Measurements from ENCODE around the gene AFG1L. TPM values are rescaled to one million over a fixed set of nuclear protein-coding genes. Genes with fewer than 3 reads are reported as not detected.
A peak's percentile ranks its signal among the peaks of the same experiment; 100 is the strongest.
"Not testable (repeated sequence)": the region's sequence is repeated elsewhere in the genome, so short reads cannot be mapped to it uniquely, and the experiment has no call there.

Gene AFG1L
- total and polyA plus RNA-seq, 7 experiments from 2014 or later: 3.5 to 9.2 (median 6.5) TPM

DNA sequence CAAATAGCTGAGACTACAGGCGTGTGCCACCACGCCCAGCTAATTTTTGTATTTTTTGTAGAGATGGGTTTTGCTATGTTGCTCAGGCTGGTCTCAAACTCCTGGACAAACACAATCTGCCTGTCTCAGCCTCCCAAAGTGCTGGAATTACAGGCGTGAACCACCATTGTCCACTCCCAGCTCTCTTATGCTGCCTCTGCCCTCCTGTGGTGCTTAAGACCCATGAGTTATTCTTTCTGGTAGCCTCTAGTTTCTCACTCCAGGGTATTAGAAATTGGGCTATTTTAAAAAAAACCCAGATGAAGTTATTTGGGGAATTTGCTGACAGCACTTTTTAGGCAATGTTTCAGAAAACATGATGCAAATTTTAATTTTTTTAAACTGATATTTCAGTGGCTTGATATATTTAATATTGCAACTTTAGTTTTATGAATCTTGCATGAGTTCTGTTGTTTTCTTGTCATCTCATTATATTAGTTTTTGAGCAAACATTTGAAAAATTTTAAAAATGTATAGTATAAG lies 151.8 kb downstream of the AFG1L start:
- ChIA-PET CTCF (no interaction called here), POLR2A (no interaction called here)
- intact Hi-C loops (cut with micrococcal nuclease): no loop called here
- Histone ChIP-seq H3K9me3 (ENCODE audit: control insufficient read depth in 2 of 3, low read length in 3 of 3) (no peaks in the 10 kb centered on the region), H3K27me3 (ENCODE audit: control insufficient read depth in 2 of 2, insufficient read depth in 2 of 2, low read length in 2 of 2) (no peaks in the 10 kb centered on the region), H3K4me1 (ENCODE audit: control insufficient read depth in 2 of 2, insufficient read depth in 2 of 2, low read length in 2 of 2) (peaks cover 0 to 19% of the 10 kb centered on the region in 2 donors), H3K36me3 (ENCODE audit: control insufficient read depth in 2 of 3, insufficient read depth in 3 of 3, low read length in 3 of 3) (no peaks in the 10 kb centered on the region), H3K27ac (ENCODE audit: low read depth, low read length) (no peak overlapping the region), H3K4me3 (ENCODE audit: low read length) (no peak overlapping the region)
- Mint-ChIP-seq H3K4me3 (no peak overlapping the region), H3K27me3 (peaks cover 0 to 42% (median 0%) of the 10 kb centered on the region in 5 donors), H3K36me3 (peaks cover 0 to 11% (median 0%) of the 10 kb centered on the region in 5 donors), H3K27ac (no peak overlapping the region), H3K9me3 (peaks cover 0 to 2% (median 0%) of the 10 kb centered on the region in 11 donors), H3K4me1 (peaks cover 9 to 32% (median 24%) of the 10 kb centered on the region in 7 donors)
- DNase-seq (no peak), ATAC-seq (no peak)

DNA sequence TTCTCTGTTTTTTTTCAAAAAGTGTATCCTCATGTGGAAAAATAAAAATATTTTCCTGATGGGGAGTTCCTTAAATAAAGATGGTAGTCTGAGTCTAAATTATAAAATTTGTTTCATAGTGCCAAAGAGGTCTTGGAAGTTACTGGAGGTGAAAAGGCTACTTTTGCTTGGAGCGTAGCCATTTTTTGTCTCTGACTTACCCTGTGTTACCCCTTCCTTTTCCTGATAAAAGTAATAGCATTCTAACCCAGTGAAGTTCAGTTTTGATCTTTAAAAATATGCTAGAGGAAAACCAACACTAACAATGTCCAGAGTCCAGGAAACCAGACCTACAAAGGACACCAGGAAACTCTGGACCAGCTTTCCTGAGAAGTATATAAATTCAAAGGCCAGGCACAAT lies 153.6 kb downstream of the AFG1L start:
- Mint-ChIP-seq H3K36me3 (peaks cover 0 to 9% (median 0%) of the 10 kb centered on the region in 5 donors), H3K27ac (no peak overlapping the region), H3K4me1 (peaks cover 9 to 34% (median 23%) of the 10 kb centered on the region in 7 donors), H3K9me3 (peaks cover 0 to 2% (median 0%) of the 10 kb centered on the region in 11 donors), H3K27me3 (peaks cover 0 to 35% (median 0%) of the 10 kb centered on the region in 5 donors), H3K4me3 (no peak overlapping the region)
- ChIA-PET CTCF (no interaction called here), POLR2A (no interaction called here)
- ATAC-seq (no peak), DNase-seq (no peak)
- H3K4me3 ChIP-seq (ENCODE audit: low read length): no peak overlapping the region
- no peak overlapping the region for H3K27ac ChIP-seq (ENCODE audit: low read depth, low read length)
- intact Hi-C loops (cut with micrococcal nuclease): no loop called here
- H3K9me3 ChIP-seq (ENCODE audit: control insufficient read depth in 2 of 3, low read length in 3 of 3): no peaks in the 10 kb centered on the region
- no peaks in the 10 kb centered on the region for H3K27me3 ChIP-seq (ENCODE audit: control insufficient read depth in 2 of 2, insufficient read depth in 2 of 2, low read length in 2 of 2)
- peaks cover 0 to 19% of the 10 kb centered on the region in 2 donors for H3K4me1 ChIP-seq (ENCODE audit: control insufficient read depth in 2 of 2, insufficient read depth in 2 of 2, low read length in 2 of 2)
- no peaks in the 10 kb centered on the region for H3K36me3 ChIP-seq (ENCODE audit: control insufficient read depth in 2 of 3, insufficient read depth in 3 of 3, low read length in 3 of 3)

DNA sequence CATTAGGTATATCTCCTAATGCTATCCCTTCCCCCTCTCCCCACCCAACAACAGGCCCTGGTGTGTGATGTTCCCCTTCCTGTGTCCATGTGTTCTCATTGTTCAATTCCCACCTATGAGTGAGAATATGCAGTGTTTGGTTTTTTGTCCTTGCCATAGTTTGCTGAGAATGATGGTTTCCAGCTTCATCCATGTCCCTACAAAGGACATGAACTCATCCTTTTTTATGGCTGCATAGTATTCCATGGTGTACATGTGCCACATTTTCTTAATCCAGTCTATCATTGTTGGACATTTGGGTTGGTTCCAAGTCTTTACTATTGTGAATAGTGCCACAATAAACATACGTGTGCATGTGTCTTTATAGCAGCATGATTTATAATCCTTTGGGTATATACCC lies 154.9 kb downstream of the AFG1L start:
- H3K4me3 Mint-ChIP-seq; H3K27me3 ChIP-seq (ENCODE audit: control insufficient read depth in 2 of 2, insufficient read depth in 2 of 2, low read length in 2 of 2); DNase-seq; H3K27ac Mint-ChIP-seq; ATAC-seq; H3K36me3 ChIP-seq (ENCODE audit: control insufficient read depth in 2 of 3, insufficient read depth in 3 of 3, low read length in 3 of 3); CTCF ChIA-PET; H3K4me3 ChIP-seq (ENCODE audit: low read length); intact Hi-C loops (cut with micrococcal nuclease); POLR2A ChIA-PET; H3K9me3 ChIP-seq (ENCODE audit: control insufficient read depth in 2 of 3, low read length in 3 of 3); H3K9me3 Mint-ChIP-seq; H3K27ac ChIP-seq (ENCODE audit: low read depth, low read length): not testable (repeated sequence)
- peaks cover 0 to 16% of the 10 kb centered on the region in 2 donors for H3K4me1 ChIP-seq (ENCODE audit: control insufficient read depth in 2 of 2, insufficient read depth in 2 of 2, low read length in 2 of 2)
- Mint-ChIP-seq H3K4me1 (peaks cover 9 to 31% (median 16%) of the 10 kb centered on the region in 7 donors), H3K27me3 (peaks cover 0 to 39% (median 0%) of the 10 kb centered on the region in 5 donors), H3K36me3 (peaks cover 0 to 12% (median 0%) of the 10 kb centered on the region in 5 donors)

DNA sequence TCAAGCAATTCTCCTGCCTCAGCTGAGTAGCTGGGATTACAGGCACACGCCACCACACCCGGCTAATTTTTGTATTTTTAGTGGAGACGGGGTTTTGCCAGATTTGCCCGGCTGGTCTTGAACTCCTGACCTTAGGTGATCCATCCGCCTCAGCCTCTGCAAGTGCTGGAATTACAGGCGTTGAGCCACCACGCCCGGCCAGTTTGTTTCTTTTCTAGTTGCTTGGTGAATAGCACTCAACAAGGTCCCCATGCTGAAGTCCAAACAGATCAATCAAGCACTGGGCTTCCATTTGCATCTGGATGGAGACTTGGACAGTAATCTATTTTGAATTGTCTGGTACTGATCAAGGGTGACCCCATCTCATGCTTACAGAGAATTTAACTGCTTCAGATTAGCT lies 157.0 kb downstream of the AFG1L start:
- CTCF ChIA-PET: no interaction called here
- POLR2A ChIA-PET: no interaction called here
- intact Hi-C loops (cut with micrococcal nuclease): no loop called here

DNA sequence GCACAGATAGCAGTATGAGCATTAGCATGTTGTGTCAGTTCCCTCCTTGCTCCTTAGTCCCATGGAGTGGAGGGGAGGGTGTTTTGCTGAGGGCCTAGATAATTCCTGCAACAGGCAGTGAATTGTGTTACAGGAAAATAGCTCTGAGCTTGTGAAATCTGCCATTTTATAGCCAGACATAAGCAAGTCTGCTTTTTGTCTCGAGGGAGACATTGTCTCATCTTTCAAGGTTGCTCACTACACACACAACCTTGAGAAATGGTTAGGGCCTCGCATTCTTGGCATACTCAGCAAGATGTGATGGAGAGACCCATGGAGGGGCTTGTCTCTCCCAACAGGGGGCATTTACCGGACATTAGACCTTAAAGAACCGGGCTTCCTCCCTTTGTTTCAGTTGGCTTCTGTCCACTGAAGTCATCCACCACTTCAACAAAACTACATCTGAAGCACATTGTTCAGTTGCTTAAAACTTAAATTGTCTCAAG lies 157.9 kb downstream of the AFG1L start:
- Histone ChIP-seq H3K4me1 (ENCODE audit: control insufficient read depth in 2 of 2, insufficient read depth in 2 of 2, low read length in 2 of 2) (no peaks in the 10 kb centered on the region), H3K27ac (ENCODE audit: low read depth, low read length) (no peak overlapping the region)
- H3K27me3 Mint-ChIP-seq: peaks cover 0 to 42% (median 0%) of the 10 kb centered on the region in 5 donors

More for the DNA sequence above, 157.0 kb downstream of the AFG1L start:
- peaks cover 0 to 40% (median 0%) of the 10 kb centered on the region in 5 donors for H3K27me3 Mint-ChIP-seq
- Histone ChIP-seq H3K4me3 (ENCODE audit: low read length) (no peak overlapping the region), H3K27ac (ENCODE audit: low read depth, low read length) (no peak overlapping the region), H3K9me3 (ENCODE audit: control insufficient read depth in 2 of 3, low read length in 3 of 3) (no peaks in the 10 kb centered on the region), H3K4me1 (ENCODE audit: control insufficient read depth in 2 of 2, insufficient read depth in 2 of 2, low read length in 2 of 2) (no peaks in the 10 kb centered on the region), H3K27me3 (ENCODE audit: control insufficient read depth in 2 of 2, insufficient read depth in 2 of 2, low read length in 2 of 2) (no peaks in the 10 kb centered on the region), H3K36me3 (ENCODE audit: control insufficient read depth in 2 of 3, insufficient read depth in 3 of 3, low read length in 3 of 3) (no peaks in the 10 kb centered on the region)
- peaks cover 0 to 10% (median 3%) of the 10 kb centered on the region in 7 donors for H3K4me1 Mint-ChIP-seq
- H3K36me3 Mint-ChIP-seq: peaks cover 0 to 12% (median 0%) of the 10 kb centered on the region in 5 donors
- no peak overlapping the region for H3K27ac Mint-ChIP-seq
- DNase-seq: no peak
- H3K4me3 Mint-ChIP-seq: no peak overlapping the region
- peaks cover 0 to 2% (median 0%) of the 10 kb centered on the region in 11 donors for H3K9me3 Mint-ChIP-seq
- no peak for ATAC-seq

DNA sequence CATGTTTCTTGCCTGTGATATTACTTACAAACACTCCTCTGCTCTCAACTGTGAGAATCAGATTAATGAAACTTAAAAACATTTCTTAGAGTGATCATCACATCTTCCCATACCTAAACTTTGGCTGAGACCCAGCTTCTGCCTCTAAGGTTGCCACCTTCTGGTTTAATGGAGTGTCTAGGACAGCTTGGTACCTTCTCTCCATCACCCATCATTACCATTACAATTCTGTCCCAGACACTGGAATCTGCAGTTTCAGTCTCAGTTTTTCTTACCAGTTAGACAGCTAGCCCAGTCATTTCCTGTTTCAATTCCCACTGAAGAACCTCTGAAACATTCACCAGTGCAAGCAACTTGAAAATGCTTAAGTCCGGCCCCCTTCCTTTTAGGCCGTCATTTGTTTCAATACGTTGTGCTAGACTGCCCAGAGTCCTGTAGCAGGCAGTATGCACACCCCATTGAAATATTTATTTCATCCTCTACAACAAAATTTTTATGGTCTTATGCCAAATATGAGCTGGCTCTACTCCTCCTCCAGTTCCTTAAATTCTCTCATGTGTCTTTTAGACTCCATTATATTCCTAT lies 158.8 kb downstream of the AFG1L start:
- POLR2A ChIA-PET: no interaction called here
- H3K4me3 Mint-ChIP-seq: no peak overlapping the region
- Histone ChIP-seq H3K27me3 (ENCODE audit: control insufficient read depth in 2 of 2, insufficient read depth in 2 of 2, low read length in 2 of 2) (no peaks in the 10 kb centered on the region), H3K4me3 (ENCODE audit: low read length) (no peak overlapping the region), H3K4me1 (ENCODE audit: control insufficient read depth in 2 of 2, insufficient read depth in 2 of 2, low read length in 2 of 2) (no peaks in the 10 kb centered on the region), H3K9me3 (ENCODE audit: control insufficient read depth in 2 of 3, low read length in 3 of 3) (no peaks in the 10 kb centered on the region), H3K27ac (ENCODE audit: low read depth, low read length) (no peak overlapping the region), H3K36me3 (ENCODE audit: control insufficient read depth in 2 of 3, insufficient read depth in 3 of 3, low read length in 3 of 3) (no peaks in the 10 kb centered on the region)
- peaks cover 0 to 2% (median 0%) of the 10 kb centered on the region in 11 donors for H3K9me3 Mint-ChIP-seq
- H3K27ac Mint-ChIP-seq: no peak overlapping the region
- peaks cover 0 to 46% (median 4%) of the 10 kb centered on the region in 5 donors for H3K27me3 Mint-ChIP-seq
- H3K4me1 Mint-ChIP-seq: peaks cover 0 to 9% (median 3%) of the 10 kb centered on the region in 7 donors
- DNase-seq: no peak
- intact Hi-C loops (cut with micrococcal nuclease): no loop called here
- H3K36me3 Mint-ChIP-seq: peaks cover 0 to 23% (median 0%) of the 10 kb centered on the region in 5 donors
- ATAC-seq: peak; percentile 31
- CTCF ChIA-PET: no interaction called here

More for the DNA sequence above, 157.9 kb downstream of the AFG1L start:
- ChIA-PET POLR2A (no interaction called here), CTCF (no interaction called here)
- peaks cover 0 to 13% (median 0%) of the 10 kb centered on the region in 5 donors for H3K36me3 Mint-ChIP-seq
- H3K9me3 Mint-ChIP-seq: peaks cover 0 to 2% (median 0%) of the 10 kb centered on the region in 11 donors
- no peak overlapping the region for H3K4me3 ChIP-seq (ENCODE audit: low read length)
- no peaks in the 10 kb centered on the region for H3K27me3 ChIP-seq (ENCODE audit: control insufficient read depth in 2 of 2, insufficient read depth in 2 of 2, low read length in 2 of 2)
- intact Hi-C loops (cut with micrococcal nuclease): no loop called here
- no peak for ATAC-seq
- no peak overlapping the region for H3K4me3 Mint-ChIP-seq
- H3K4me1 Mint-ChIP-seq: peaks cover 0 to 9% (median 3%) of the 10 kb centered on the region in 7 donors
- no peak for DNase-seq
- H3K36me3 ChIP-seq (ENCODE audit: control insufficient read depth in 2 of 3, insufficient read depth in 3 of 3, low read length in 3 of 3): no peaks in the 10 kb centered on the region
- H3K9me3 ChIP-seq (ENCODE audit: control insufficient read depth in 2 of 3, low read length in 3 of 3): no peaks in the 10 kb centered on the region
- H3K27ac Mint-ChIP-seq: no peak overlapping the region

DNA sequence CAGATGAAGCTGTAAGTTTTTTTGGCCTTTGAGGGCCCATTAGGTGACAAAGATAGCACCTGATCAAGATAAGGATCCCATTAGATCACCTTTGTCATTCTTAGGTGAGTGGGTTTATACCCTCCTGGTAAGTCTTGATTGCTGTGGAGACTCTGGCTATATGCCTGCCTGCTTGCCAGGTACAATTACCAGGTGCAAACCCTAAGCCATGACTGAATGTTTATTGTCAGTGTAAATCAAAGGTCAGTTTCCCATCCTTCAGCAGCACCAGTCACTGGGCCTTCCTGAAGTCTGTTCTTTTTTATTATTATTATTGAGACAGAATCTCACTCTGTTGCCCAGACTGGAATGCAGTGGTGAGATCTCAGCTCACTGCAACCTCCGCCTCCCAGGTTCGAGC lies 159.5 kb downstream of the AFG1L start:
- ATAC-seq (no peak), DNase-seq (no peak)
- no peaks in the 10 kb centered on the region for H3K36me3 ChIP-seq (ENCODE audit: control insufficient read depth in 2 of 3, insufficient read depth in 3 of 3, low read length in 3 of 3)
- no peak overlapping the region for H3K4me3 ChIP-seq (ENCODE audit: low read length)
- H3K9me3 ChIP-seq (ENCODE audit: control insufficient read depth in 2 of 3, low read length in 3 of 3): no peaks in the 10 kb centered on the region
- no peak overlapping the region for H3K4me3 Mint-ChIP-seq
- ChIA-PET POLR2A (no interaction called here), CTCF (no interaction called here)
- H3K27ac Mint-ChIP-seq: no peak overlapping the region
- intact Hi-C loops (cut with micrococcal nuclease): no loop called here
- no peaks in the 10 kb centered on the region for H3K27me3 ChIP-seq (ENCODE audit: control insufficient read depth in 2 of 2, insufficient read depth in 2 of 2, low read length in 2 of 2)
- peaks cover 0 to 50% (median 4%) of the 10 kb centered on the region in 5 donors for H3K27me3 Mint-ChIP-seq
- H3K9me3 Mint-ChIP-seq: no peaks in the 10 kb centered on the region
- peaks cover 0 to 23% (median 0%) of the 10 kb centered on the region in 5 donors for H3K36me3 Mint-ChIP-seq
- peaks cover 0 to 9% (median 3%) of the 10 kb centered on the region in 7 donors for H3K4me1 Mint-ChIP-seq
- no peaks in the 10 kb centered on the region for H3K4me1 ChIP-seq (ENCODE audit: control insufficient read depth in 2 of 2, insufficient read depth in 2 of 2, low read length in 2 of 2)
- H3K27ac ChIP-seq (ENCODE audit: low read depth, low read length): no peak overlapping the region

All from naive thymus-derived CD4-positive, alpha-beta T cell (primary cell).